K562 (cell line): ENCODE measurements around the gene DCAF12. TPM values are rescaled to one million over a fixed set of nuclear protein-coding genes. Genes with fewer than 3 reads are reported as not detected.

ENCODE experiments used
- ATAC-seq: fragments of 200-7000 bp; cut with Tn5 transposase; 3 replicates; pipeline ENCODE4 v1.9.1; 2020; ENCODE audit warnings: moderate library complexity
- BruUV-seq: library from RNA; stranded (reverse); fragments of 400-500 nt; replicated peaks from 2 replicates; lab custom pipeline; 2021; lab: Mats Ljungman, UMichigan
- CTCF ChIA-PET: fragments of 300-600 bp; formaldehyde crosslinking; extraction: SDS; loops from one replicate; lab custom pipeline; 2021; ENCODE audit warnings: low intra/inter-chr PET ratio; lab: Yijun Ruan, JAX
- POLR2A ChIA-PET: fragments of 300-600, 350-650 bp; sonication (Branson Sonifier 250); formaldehyde crosslinking; extraction: SDS; loops from one replicate; lab custom pipeline; 2021; ENCODE audit warnings: antibody characterized with exemption, inconsistent platforms; lab: Yijun Ruan, JAX
- DNase-seq, 4 experiments: peaks; one replicate each; pipeline versions ENCODE4 v3.0.0 to v3.0.0-alpha.2; 2011 to 2018; ENCODE audit warnings: low spot score in 3 of 4, mixed read lengths in 3 of 4; ENCODE audit errors: extremely low read depth in 1 of 4
- FAIRE-seq: peaks from 2 replicates; lab custom pipeline; 2011; peaks lifted over from hg19 to GRCh38; lab: Jason Lieb, UNC
- H2AFZ ChIP-seq: 2 replicates; pipeline ENCODE4 v1.6.0; 2011; ENCODE audit warnings: low read depth, low read length, control low read depth, inconsistent platforms
- H3K27ac ChIP-seq: fragments of 200-600 bp; 3 replicates; pipeline ENCODE4 v1.8.0; 2011; ENCODE audit warnings: low read depth, mild to moderate bottlenecking, control low read depth, inconsistent platforms, low read length, moderate library complexity, mixed read lengths; ENCODE audit errors: extremely low read depth
- H3K27me3 ChIP-seq, 2 experiments: fragments of 300-600 bp in 1 of 2; 2 replicates in 1 of 2; 3 replicates in 1 of 2; pipeline versions ENCODE4 v1.6.0 to v1.8.0; 2011; ENCODE audit warnings: inconsistent platforms in 2 of 2, low read length in 2 of 2, mild to moderate bottlenecking in 1 of 2, mixed read lengths in 1 of 2, moderate library complexity in 1 of 2; ENCODE audit not compliant: control insufficient read depth in 2 of 2, insufficient read depth in 2 of 2
- H3K36me3 ChIP-seq: fragments of 300-600 bp; 3 replicates; pipeline ENCODE4 v1.8.0; 2011; ENCODE audit warnings: mild to moderate bottlenecking, low read length, inconsistent platforms; ENCODE audit not compliant: control insufficient read depth, insufficient read depth
- H3K4me1 ChIP-seq, 2 experiments: fragments of 200-600 bp in 1 of 2; replicated peaks in 1 of 2; 2 replicates in 1 of 2; 3 replicates in 1 of 2; pipeline versions ENCODE4 v1.5.1 to v1.8.0; 2011; ENCODE audit warnings: inconsistent platforms in 2 of 2, low read length in 2 of 2, mild to moderate bottlenecking in 1 of 2, mixed read lengths in 1 of 2, moderate library complexity in 1 of 2; ENCODE audit not compliant: control insufficient read depth in 2 of 2, insufficient read depth in 2 of 2
- H3K4me2 ChIP-seq: 2 replicates; pipeline ENCODE4 v1.6.1; 2011; ENCODE audit warnings: low read length, control low read depth, inconsistent platforms, mixed read lengths; ENCODE audit not compliant: insufficient read depth
- H3K4me3 ChIP-seq: fragments of 200-600 bp; sonication (generic), shearing (Covaris generic); 2 replicates; pipeline ENCODE4 v1.5.1; 2016; ENCODE audit warnings: control low read depth, inconsistent platforms
- H3K79me2 ChIP-seq: fragments of 200-600 bp; 3 replicates; pipeline ENCODE4 v1.8.0; 2011; ENCODE audit warnings: low read length, inconsistent platforms; ENCODE audit not compliant: control insufficient read depth, insufficient read depth
- H3K9ac ChIP-seq, 2 experiments: 2 replicates each; pipeline versions ENCODE4 v1.6.0 to v1.6.1; 2011; ENCODE audit warnings: low read depth in 2 of 2, low read length in 2 of 2, control low read depth in 1 of 2, inconsistent platforms in 1 of 2, mild to moderate bottlenecking in 1 of 2, mixed read lengths in 1 of 2; ENCODE audit not compliant: insufficient read depth in 1 of 2
- H3K9me1 ChIP-seq: one replicate; pipeline ENCODE4 v1.6.0; 2011; ENCODE audit warnings: inconsistent platforms, mild to moderate bottlenecking, low read length, moderate library complexity; ENCODE audit not compliant: control insufficient read depth, insufficient read depth
- H3K9me3 ChIP-seq: replicated peaks from 2 replicates; pipeline ENCODE4 v1.5.1; 2011; ENCODE audit warnings: low read depth, low read length, inconsistent platforms; ENCODE audit not compliant: control insufficient read depth, insufficient read depth
- H4K20me1 ChIP-seq: replicated peaks from 2 replicates; pipeline ENCODE4 v1.6.1; 2011; ENCODE audit warnings: low read length, inconsistent platforms, mixed read lengths; ENCODE audit not compliant: control insufficient read depth, insufficient read depth
- ETV6 ChIP-seq, 3 experiments: fragments of 150-350 bp in 1 of 3; sonication (generic) in 1 of 3; formaldehyde crosslinking in 1 of 3; IDR thresholded peaks; 2 replicates each; pipeline versions ENCODE4 v1.6.1 to v1.8.0; 2014 to 2022; ENCODE audit warnings: borderline replicate concordance in 2 of 3, low read depth in 2 of 3, antibody characterized with exemption in 1 of 3, low read length in 1 of 3, mild to moderate bottlenecking in 1 of 3, missing genetic modification reagents in 1 of 3
- HMG20A ChIP-seq: fragments of 450-650 bp; formaldehyde crosslinking; conservative IDR thresholded peaks from 2 replicates; pipeline ENCODE4 v1.4.0; 2020; ENCODE audit warnings: mild to moderate bottlenecking, mixed read lengths
- MTA1 ChIP-seq: fragments of 450-650 bp; IDR thresholded peaks from 2 replicates; pipeline ENCODE4 v1.6.1; 2017; ENCODE audit warnings: borderline replicate concordance
- NFYB ChIP-seq: IDR thresholded peaks from 2 replicates; pipeline ENCODE4 v1.6.1; 2011; ENCODE audit warnings: mild to moderate bottlenecking, moderate library complexity; ENCODE audit not compliant: insufficient read length; ENCODE audit errors: extremely low read depth
- SPI1 ChIP-seq: IDR thresholded peaks from 2 replicates; pipeline ENCODE4 v1.6.1; 2011; ENCODE audit warnings: low read depth, low read length, control low read depth, borderline replicate concordance
- ZNF384 ChIP-seq: IDR thresholded peaks from 2 replicates; pipeline ENCODE4 v1.6.1; 2012; ENCODE audit warnings: low read depth, low read length, improper control_type of control experiment
- ZNF507 ChIP-seq: conservative IDR thresholded peaks from 2 replicates; pipeline ENCODE4 v1.6.1; 2017; ENCODE audit warnings: missing genetic modification characterization, missing compliant biosample characterization
- ZSCAN32 ChIP-seq: fragments of 450-650 bp; formaldehyde crosslinking; IDR thresholded peaks from 2 replicates; pipeline ENCODE4 v1.4.0; 2020; ENCODE audit warnings: mild to moderate bottlenecking, moderate library complexity
- WGBS: fragments of 100-300 bp; shearing (Covaris generic); methylation state at CpG from one replicate; pipeline ENCODE4 v1.1.6; 2016; ENCODE audit warnings: low coverage, mixed read lengths; ENCODE audit not compliant: insufficient coverage; ENCODE audit errors: missing lambda C conversion rate; 5-methylcytosine and 5-hydroxymethylcytosine counted together
- in situ Hi-C: fragments of 300-500 bp; cut with MboI; formaldehyde crosslinking; loops from 4 replicates; pipeline ENCODE4 v1.15.0; 2018; ENCODE audit warnings: inconsistent platforms, mixed read lengths
- intact Hi-C: fragments of 100-400 bp; cut with micrococcal nuclease; formaldehyde crosslinking; loops from 2 replicates; pipeline ENCODE4 v1.14.2; 2022
- polyA plus RNA-seq, 8 experiments: library from polyadenylated mRNA; depleted of rRNA in 4 of 8; stranded (reverse) in 5 of 8; unstranded in 3 of 8; fragments of >200 nt; fragmentation: Nextera tagmentation in 2 of 8; fragmentation: Illumina TruSeq in 1 of 8; extraction: Ambion mirVana in 2 of 8; extraction: Trizol in 1 of 8; gene quantifications; 2 replicates each; pipeline versions ENCODE4 v1.2.1 to v1.2.3, GENCODE V29; 2011 to 2014; ENCODE audit warnings: inconsistent platforms in 1 of 8, missing spikeins in 1 of 8
- total RNA-seq, 7 experiments: library from RNA; depleted of rRNA in 6 of 7; stranded (reverse); fragments of >200 nt in 6 of 7; fragmentation: Illumina TruSeq in 2 of 7; extraction: Trizol in 2 of 7; gene quantifications; 2 replicates each; pipeline versions ENCODE4 v1.2.1 to v1.2.3, GENCODE V29; 2011 to 2021; ENCODE audit warnings: low replicate concordance in 1 of 7
- TF ChIP-seq, protein P1 (sequence below): sonication (generic); formaldehyde crosslinking; IDR thresholded peaks from 2 replicates; pipeline ENCODE4 v1.8.0; 2022; ENCODE audit warnings: mild to moderate bottlenecking, missing genetic modification reagents
- TF ChIP-seq, protein P2 (sequence below): fragments of 250-450 bp; sonication (Bioruptor Pico); IDR thresholded peaks from 2 replicates; pipeline ENCODE4 v1.4.0; 2020

The DCAF12 gene
- total and polyA plus RNA-seq, 9 of the 15 experiments (the other 6 are each of a cell fraction or from before 2014, with no cell fraction given), result 10.9 to 59.6 (median 30.8) TPM

DNA sequence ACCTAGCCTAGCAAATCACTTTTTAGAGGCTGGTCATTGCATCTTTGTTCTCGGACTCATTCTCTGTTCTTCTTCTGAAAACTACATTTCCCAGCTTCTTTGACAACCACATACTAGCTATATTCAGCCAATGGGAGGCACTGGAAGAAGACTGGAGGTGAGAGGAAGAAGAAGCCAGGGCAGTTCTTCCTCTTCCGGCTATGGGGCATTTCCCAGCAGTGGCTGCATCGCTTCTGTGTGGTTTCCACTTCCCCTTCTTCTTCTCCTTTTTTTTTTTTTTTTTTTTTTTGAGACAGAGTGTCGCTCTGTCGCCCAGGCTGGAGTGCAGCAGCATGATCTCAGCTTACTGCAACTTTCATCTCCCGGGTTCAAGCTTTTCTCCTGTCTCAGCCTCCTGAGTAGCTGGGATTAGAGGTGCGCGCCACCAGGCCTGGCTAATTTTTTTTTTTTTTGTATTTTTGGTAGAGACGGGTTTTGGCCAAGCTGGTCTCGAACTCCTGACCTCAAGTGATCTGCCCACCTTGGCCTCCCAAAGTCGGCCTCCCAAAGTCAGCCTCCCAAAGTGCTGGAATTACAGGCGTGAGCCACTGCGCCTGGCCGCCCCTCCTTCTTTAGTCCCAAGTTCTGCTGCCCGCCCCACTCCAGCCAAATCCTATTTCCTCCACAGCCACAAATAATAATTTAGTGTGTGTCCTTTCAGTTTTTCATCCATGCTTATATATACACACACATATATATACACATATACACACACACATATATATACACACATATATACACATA, 45.4 kb upstream of the DCAF12 start:
- CTCF ChIA-PET, result no interaction called here
- no peak overlapping the region for H2AFZ ChIP-seq

More for the DNA sequence above, 45.4 kb upstream of the DCAF12 start:
- no peak overlapping the region for H3K4me2 ChIP-seq
- no peaks in the 10 kb centered on the region for H3K79me2 ChIP-seq
- no peaks in the 10 kb centered on the region for H3K4me1 ChIP-seq
- no TSS peak for BruUV-seq
- no peak overlapping the region for H3K4me3 ChIP-seq
- no peak overlapping the region for H3K9ac ChIP-seq
- H3K27me3 ChIP-seq, result no peaks in the 10 kb centered on the region
- TF ChIP-seq MTA1 (no peak), HMG20A (CRISPR knock-in tag) (no peak), SPI1 (peak; percentile 87), ZNF507 (no peak), ETV6 (IDR thresholded peaks at IDR 0.05; ENCODE audit: borderline replicate concordance in 1 of 2, low read depth in 2 of 2, low read length in 1 of 2) (peak; percentile 63 to 69; a peak in 2 of 4 replicates), ETV6 (CRISPR knock-in tag; IDR thresholded peaks at IDR 0.05; ENCODE audit: borderline replicate concordance) (no peak), ZSCAN32 (CRISPR knock-in tag) (no peak), NFYB (peak; percentile 15), ZNF384 (0 out of 2 replicates have a peak, but pooled peaks have one; percentile 21)
- TF ChIP-seq, protein P1, sequence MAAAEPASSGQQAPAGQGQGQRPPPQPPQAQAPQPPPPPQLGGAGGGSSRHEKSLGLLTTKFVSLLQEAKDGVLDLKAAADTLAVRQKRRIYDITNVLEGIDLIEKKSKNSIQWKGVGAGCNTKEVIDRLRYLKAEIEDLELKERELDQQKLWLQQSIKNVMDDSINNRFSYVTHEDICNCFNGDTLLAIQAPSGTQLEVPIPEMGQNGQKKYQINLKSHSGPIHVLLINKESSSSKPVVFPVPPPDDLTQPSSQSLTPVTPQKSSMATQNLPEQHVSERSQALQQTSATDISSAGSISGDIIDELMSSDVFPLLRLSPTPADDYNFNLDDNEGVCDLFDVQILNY (CRISPR knock-in tag), result no peak
- TF ChIP-seq, protein P2, sequence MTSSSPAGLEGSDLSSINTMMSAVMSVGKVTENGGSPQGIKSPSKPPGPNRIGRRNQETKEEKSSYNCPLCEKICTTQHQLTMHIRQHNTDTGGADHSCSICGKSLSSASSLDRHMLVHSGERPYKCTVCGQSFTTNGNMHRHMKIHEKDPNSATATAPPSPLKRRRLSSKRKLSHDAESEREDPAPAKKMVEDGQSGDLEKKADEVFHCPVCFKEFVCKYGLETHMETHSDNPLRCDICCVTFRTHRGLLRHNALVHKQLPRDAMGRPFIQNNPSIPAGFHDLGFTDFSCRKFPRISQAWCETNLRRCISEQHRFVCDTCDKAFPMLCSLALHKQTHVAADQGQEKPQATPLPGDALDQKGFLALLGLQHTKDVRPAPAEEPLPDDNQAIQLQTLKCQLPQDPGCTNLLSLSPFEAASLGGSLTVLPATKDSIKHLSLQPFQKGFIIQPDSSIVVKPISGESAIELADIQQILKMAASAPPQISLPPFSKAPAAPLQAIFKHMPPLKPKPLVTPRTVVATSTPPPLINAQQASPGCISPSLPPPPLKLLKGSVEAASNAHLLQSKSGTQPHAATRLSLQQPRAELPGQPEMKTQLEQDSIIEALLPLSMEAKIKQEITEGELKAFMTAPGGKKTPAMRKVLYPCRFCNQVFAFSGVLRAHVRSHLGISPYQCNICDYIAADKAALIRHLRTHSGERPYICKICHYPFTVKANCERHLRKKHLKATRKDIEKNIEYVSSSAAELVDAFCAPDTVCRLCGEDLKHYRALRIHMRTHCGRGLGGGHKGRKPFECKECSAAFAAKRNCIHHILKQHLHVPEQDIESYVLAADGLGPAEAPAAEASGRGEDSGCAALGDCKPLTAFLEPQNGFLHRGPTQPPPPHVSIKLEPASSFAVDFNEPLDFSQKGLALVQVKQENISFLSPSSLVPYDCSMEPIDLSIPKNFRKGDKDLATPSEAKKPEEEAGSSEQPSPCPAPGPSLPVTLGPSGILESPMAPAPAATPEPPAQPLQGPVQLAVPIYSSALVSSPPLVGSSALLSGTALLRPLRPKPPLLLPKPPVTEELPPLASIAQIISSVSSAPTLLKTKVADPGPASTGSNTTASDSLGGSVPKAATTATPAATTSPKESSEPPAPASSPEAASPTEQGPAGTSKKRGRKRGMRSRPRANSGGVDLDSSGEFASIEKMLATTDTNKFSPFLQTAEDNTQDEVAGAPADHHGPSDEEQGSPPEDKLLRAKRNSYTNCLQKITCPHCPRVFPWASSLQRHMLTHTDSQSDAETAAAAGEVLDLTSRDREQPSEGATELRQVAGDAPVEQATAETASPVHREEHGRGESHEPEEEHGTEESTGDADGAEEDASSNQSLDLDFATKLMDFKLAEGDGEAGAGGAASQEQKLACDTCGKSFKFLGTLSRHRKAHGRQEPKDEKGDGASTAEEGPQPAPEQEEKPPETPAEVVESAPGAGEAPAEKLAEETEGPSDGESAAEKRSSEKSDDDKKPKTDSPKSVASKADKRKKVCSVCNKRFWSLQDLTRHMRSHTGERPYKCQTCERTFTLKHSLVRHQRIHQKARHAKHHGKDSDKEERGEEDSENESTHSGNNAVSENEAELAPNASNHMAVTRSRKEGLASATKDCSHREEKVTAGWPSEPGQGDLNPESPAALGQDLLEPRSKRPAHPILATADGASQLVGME (CRISPR knock-in tag), result no peak
- TF ChIP-seq, all 486 proteins: peak for 4
- POLR2A ChIA-PET, result no interaction called here
- Histone ChIP-seq H3K9me1 (no peaks in the 10 kb centered on the region), H3K9me3 (no peaks in the 10 kb centered on the region), H4K20me1 (no peaks in the 10 kb centered on the region), H3K36me3 (no peaks in the 10 kb centered on the region), H3K27ac (no peak overlapping the region)
- intact Hi-C loops (no loop called here), in situ Hi-C loops (no loop called here)
- DNase-seq (no peak), ATAC-seq (no peak), FAIRE-seq (no peak)
- 86% methylated on average over 7 of the region's 15 CpGs for WGBS
